GM19043 (cell line): ENCODE measurements around the gene ITGAE.
A peak's percentile ranks its signal among the peaks of the same experiment; 100 is the strongest.

Experiments used
- ATAC-seq: cut with Tn5 transposase; IDR thresholded peaks from one replicate; pipeline ENCODE4 v1.9.1; 2021; ENCODE audit warnings: low read depth; ENCODE audit not compliant: unreplicated experiment

Gene ITGAE

DNA sequence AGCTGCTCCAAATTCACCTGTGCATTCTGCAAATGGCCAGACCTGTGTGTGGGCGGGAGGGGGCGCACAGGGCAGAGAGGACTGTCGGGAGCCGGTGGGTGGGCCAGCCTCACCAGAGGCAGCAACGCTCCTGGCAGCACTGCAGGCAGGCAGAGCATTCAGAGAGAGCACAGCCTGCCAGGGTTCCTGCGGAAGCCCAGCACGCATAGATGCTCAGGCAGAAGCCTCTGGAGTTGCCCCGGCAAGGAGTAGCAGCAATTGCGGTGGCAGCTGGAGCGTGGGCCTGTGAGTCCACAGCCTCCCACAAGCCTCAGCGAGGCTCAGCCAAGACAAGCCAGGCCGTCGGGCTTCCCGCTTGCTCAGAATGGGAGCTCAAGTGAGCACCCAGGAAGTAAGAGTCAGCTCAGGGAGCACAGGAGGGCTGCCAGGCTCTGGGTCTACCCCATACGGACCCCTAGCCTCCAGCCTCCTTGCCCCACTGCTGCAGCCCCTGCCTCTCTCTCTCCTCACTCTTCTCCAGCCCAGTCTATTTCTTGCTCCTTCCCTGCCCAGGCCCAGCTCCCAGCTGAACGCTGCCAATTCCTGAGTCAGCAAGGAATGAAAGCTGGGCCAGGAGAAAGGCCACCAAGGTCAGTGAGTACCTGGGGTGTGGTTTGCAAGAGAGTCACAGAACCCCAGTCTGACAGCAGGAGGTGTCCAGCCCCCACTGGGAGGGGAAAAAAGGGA, 122.7 kb downstream of the ITGAE start:
- ATAC-seq = no peak

DNA sequence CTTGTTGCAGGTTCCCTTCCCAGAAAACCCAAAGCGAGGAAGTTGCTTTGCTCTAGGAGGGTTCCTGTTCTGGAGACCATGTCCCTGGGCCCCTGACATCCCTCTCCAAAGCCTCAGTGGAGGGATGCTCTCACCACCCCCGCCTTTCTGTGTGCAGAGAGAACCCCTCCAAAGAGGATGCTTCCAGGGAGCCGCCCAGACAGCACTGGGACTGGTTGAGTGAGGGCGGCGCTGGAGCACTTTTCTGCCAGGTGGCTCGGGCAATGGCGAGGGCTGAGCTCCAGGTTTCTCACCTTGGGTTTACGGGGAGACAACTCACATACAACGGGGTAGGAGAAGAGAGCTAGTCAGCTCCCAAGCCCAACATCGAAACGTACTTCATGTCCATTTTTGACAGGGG, 125.1 kb downstream of the ITGAE start:
- ATAC-seq = no peak

- ATAC-seq = no peak
These were observed 128.4 kb downstream of the ITGAE start for GRCh38 chr17:3672571-3672970.

- no peak for ATAC-seq
These were observed 131.4 kb downstream of the ITGAE start for GRCh38 chr17:3669548-3669947.

- ATAC-seq = no peak
These were observed 132.0 kb downstream of the ITGAE start for GRCh38 chr17:3669085-3669347.

DNA sequence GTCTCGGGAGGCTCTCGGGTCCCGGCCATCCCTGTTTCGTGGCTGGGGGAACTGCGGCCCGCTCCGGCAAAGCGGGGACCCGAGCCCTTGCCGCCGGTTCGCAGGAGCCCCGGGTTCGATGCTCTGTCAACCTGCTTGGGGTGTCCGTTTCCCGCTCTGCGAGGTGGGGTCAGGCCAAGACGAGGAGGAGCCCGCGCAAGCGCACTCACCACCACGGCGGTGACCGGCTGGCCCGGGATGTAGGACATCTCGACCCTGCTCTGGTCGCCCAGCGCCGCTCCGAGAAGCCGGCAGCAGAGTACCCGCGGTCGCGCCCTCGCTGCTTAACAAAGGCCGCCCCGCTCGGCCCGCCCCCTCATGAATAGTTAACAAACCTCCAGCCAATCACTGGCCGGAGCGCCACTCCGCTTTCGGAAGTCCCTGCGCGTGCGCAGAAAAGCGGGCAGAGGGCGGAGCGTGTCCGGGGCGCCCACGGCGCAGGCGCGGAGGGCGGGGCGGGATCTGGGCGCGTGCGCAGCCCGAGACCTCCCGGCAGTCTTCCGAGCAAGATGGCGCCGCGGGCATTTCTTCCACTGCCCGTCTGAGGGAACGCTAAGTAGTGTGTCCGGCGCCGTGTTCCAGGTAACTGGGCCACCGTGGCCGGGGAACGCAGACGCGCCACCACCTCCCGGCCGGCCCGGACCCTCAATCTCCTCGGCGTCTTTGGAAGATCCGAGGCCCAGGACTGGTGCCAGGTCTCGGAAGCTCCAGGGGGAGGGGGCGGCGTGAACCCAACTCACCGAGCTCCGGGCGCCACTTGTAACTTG, 132.5 kb downstream of the ITGAE start, which contains the start of the genes EMC6 and TAX1BP3:
Gene EMC6, plus strand, starts transcription at position 534 of the 806 bp plus-strand sequence. CDS start 335 bp downstream, outside the sequence.
Gene TAX1BP3, minus strand, starts transcription at position 300 of the 806 bp plus-strand sequence. Its CDS starts 52 bp downstream, at position 248.
- peak; percentile 88 for ATAC-seq

- no peak for ATAC-seq
These were observed 133.4 kb downstream of the ITGAE start for GRCh38 chr17:3667366-3668278.

DNA sequence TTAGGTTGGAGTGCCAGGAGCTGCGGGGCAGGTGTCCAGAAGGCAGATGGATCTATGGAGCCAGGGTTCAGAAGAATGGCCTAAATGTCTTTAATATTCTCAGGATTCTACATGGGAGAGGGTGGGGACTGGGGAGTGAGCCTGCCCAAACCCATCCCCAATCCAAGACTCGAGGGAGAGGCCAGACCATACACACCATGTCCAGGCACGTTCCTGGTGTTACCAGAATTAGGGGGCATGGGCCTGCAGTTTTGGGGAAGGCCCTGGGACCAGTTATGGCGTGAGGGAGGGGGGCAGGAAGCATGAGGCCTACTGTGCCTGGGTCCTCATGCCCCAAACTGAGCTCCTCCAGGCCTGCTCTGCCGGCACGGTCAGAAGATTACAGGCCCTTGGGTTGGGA, 134.5 kb downstream of the ITGAE start:
- ATAC-seq = no peak

DNA sequence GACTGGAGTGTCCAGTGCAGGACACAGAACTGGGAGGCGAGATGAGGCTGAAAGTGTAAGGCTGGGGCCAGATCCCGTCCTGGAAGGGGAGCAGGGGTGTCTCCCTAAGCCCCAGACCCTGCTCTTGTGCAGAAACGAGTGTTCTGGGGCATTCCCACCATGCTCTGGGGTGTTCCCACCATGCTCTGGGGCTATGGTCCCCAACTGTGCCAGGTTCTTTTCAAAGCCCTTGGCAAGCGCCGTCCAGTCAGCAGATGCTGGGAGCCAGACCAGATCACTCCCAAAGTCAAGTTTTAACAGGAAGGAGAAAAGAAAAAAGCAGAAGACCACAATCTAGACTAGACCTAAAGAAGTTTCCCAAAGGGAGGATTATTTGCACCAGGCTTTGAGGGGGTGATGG, 135.2 kb downstream of the ITGAE start:
- no peak for ATAC-seq
